OCI-LY3 (cell line): ENCODE measurements around the gene FBXO47.
A peak's percentile ranks its signal among the peaks of the same experiment; 100 is the strongest.
"Not testable (repeated sequence)": the region's sequence is repeated elsewhere in the genome, so short reads cannot be mapped to it uniquely, and the experiment has no call there.

Experiments used
- H2AFZ ChIP-seq: fragments of 200-600, 300-600 bp; shearing (Covaris generic); 2 replicates; pipeline ENCODE4 v1.6.0; 2014; ENCODE audit warnings: antibody characterized with exemption, low read depth, low read length
- H3K27ac ChIP-seq: fragments of 200-600, 300-600 bp; sonication (generic); 2 replicates; pipeline ENCODE4 v1.5.1; 2014; ENCODE audit warnings: mild to moderate bottlenecking, low read length, moderate library complexity, mixed read lengths
- H3K27me3 ChIP-seq: fragments of 200-600, 300-600 bp; sonication (generic); 2 replicates; pipeline ENCODE4 v1.6.1; 2014; ENCODE audit warnings: low read depth, low read length, mixed read lengths
- H3K36me3 ChIP-seq: fragments of 200-600, 300-600 bp; sonication (generic); replicated peaks from 2 replicates; pipeline ENCODE3; 2014; ENCODE audit warnings: low read depth, low read length, mixed read lengths
- H3K4me1 ChIP-seq: fragments of 300-600, 200-600 bp; sonication (generic); 2 replicates; pipeline ENCODE4 v1.6.1; 2014; ENCODE audit warnings: low read length, mixed read lengths
- H3K4me2 ChIP-seq: fragments of 200-600, 300-600 bp; sonication (generic); 2 replicates; pipeline ENCODE4 v1.6.1; 2014; ENCODE audit warnings: low read length, mixed read lengths
- H3K4me3 ChIP-seq: fragments of 300-600, 200-600 bp; sonication (generic); 2 replicates; pipeline ENCODE4 v1.5.1; 2014; ENCODE audit warnings: antibody characterized with exemption, mild to moderate bottlenecking, low read length, moderate library complexity
- H3K79me2 ChIP-seq: fragments of 300-600, 200-600 bp; shearing (Covaris generic); 2 replicates; pipeline ENCODE4 v1.6.1; 2014; ENCODE audit warnings: mild to moderate bottlenecking, low read length, mixed read lengths
- H3K9ac ChIP-seq: fragments of 300-600, 200-600 bp; shearing (Covaris generic); 2 replicates; pipeline ENCODE4 v1.6.0; 2014; ENCODE audit warnings: mild to moderate bottlenecking, low read length, moderate library complexity
- H3K9me3 ChIP-seq: fragments of 200-600, 300-600 bp; shearing (Covaris generic); 2 replicates; pipeline ENCODE4 v1.6.1; 2014; ENCODE audit warnings: low read length, mixed read lengths; ENCODE audit not compliant: insufficient read depth
- H4K20me1 ChIP-seq: fragments of 200-600, 300-600 bp; sonication (generic); 2 replicates; pipeline ENCODE4 v1.6.1; 2016; ENCODE audit warnings: low read length, mixed read lengths; ENCODE audit not compliant: insufficient read depth
- EZH2phosphoT487 ChIP-seq: fragments of 200-600 bp; shearing (Covaris generic); IDR thresholded peaks from 2 replicates; pipeline ENCODE4 v1.6.1; 2018; ENCODE audit warnings: antibody characterized with exemption, mixed run types, low read depth
- TF ChIP-seq, protein P1 (sequence below): fragments of 200-600, 300-600 bp; sonication (generic); IDR thresholded peaks from 2 replicates; pipeline ENCODE4 v1.5.1; 2014; ENCODE audit warnings: antibody characterized with exemption, low read length, low read depth

Gene FBXO47

GRCh38 chr17:38943607-38944006 lies 23.6 kb downstream of the FBXO47 start:
- Histone ChIP-seq H3K4me3 (no peak overlapping the region), H2AFZ (no peak overlapping the region), H3K79me2 (no peaks in the 10 kb centered on the region), H3K9me3 (no peaks in the 10 kb centered on the region), H4K20me1 (no peaks in the 10 kb centered on the region), H3K4me1 (peaks cover 7% of the 10 kb centered on the region; the same call in 1 of the 2 replicates), H3K4me2 (peak overlapping the region; percentile 37), H3K36me3 (no peaks in the 10 kb centered on the region), H3K27me3 (no peaks in the 10 kb centered on the region), H3K9ac (no peak overlapping the region), H3K27ac (no peak overlapping the region)
- TF ChIP-seq, protein P1, sequence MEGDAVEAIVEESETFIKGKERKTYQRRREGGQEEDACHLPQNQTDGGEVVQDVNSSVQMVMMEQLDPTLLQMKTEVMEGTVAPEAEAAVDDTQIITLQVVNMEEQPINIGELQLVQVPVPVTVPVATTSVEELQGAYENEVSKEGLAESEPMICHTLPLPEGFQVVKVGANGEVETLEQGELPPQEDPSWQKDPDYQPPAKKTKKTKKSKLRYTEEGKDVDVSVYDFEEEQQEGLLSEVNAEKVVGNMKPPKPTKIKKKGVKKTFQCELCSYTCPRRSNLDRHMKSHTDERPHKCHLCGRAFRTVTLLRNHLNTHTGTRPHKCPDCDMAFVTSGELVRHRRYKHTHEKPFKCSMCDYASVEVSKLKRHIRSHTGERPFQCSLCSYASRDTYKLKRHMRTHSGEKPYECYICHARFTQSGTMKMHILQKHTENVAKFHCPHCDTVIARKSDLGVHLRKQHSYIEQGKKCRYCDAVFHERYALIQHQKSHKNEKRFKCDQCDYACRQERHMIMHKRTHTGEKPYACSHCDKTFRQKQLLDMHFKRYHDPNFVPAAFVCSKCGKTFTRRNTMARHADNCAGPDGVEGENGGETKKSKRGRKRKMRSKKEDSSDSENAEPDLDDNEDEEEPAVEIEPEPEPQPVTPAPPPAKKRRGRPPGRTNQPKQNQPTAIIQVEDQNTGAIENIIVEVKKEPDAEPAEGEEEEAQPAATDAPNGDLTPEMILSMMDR: no peak
- no peak for TF ChIP-seq EZH2phosphoT487

DNA sequence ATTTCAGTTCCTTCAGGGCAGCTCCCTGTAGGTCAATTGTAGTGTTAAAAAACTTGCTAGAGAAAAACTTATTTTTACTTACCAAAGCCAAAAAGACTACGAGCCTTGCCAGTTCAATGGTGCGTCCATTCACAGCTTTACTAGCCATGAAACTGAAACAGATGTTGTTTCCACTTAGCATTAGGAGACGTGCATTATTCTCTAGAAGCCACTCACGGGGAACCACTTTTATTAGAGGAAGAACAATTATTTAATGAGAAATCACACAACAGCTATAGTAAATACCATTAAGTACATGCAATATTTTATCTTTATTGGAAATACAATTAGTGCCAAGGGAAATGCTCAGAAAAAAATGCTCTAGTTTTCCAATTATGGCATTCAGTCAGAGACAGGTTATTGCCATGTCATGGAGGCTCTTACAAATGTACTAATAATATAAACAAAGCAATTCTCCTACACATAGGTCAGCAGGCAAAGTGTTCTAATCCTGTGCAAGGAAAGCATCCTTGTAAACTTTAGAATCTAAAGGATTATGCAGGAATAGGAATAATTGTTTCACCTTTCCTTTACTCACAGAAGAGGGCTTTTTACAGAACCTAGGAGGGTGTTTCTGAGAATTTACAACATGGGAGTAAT lies 24.4 kb downstream of the FBXO47 start:
- Histone ChIP-seq H3K36me3 (no peaks in the 10 kb centered on the region), H3K9me3 (no peaks in the 10 kb centered on the region), H4K20me1 (no peaks in the 10 kb centered on the region), H2AFZ (peak overlapping the region; percentile 46; the same call in 1 of the 2 replicates), H3K27ac (no peak overlapping the region), H3K79me2 (no peaks in the 10 kb centered on the region), H3K4me2 (peak overlapping the region; percentile 47), H3K4me1 (peaks cover 7% of the 10 kb centered on the region; the same call in 1 of the 2 replicates), H3K9ac (no peak overlapping the region), H3K4me3 (0 out of 2 replicates have a peak overlapping the region, but pooled peaks have one; percentile 13), H3K27me3 (no peaks in the 10 kb centered on the region)
- TF ChIP-seq, protein P1: no peak
- TF ChIP-seq EZH2phosphoT487: no peak

- no peaks in the 10 kb centered on the region for H3K79me2 ChIP-seq
- H4K20me1 ChIP-seq: no peaks in the 10 kb centered on the region
- no peak overlapping the region for H3K27ac ChIP-seq
- H3K9me3 ChIP-seq: no peaks in the 10 kb centered on the region
- no peak overlapping the region for H2AFZ ChIP-seq
- no peaks in the 10 kb centered on the region for H3K36me3 ChIP-seq
- peaks cover 7% of the 10 kb centered on the region; the same call in 1 of the 2 replicates for H3K4me1 ChIP-seq
- no peak overlapping the region for H3K9ac ChIP-seq
- H3K4me3 ChIP-seq: no peak overlapping the region
- no peak for TF ChIP-seq EZH2phosphoT487
- TF ChIP-seq, protein P1: no peak
- no peak overlapping the region for H3K4me2 ChIP-seq
- peaks cover 13% of the 10 kb centered on the region for H3K27me3 ChIP-seq
Measured at GRCh38 chr17:38940404-38940803, 26.8 kb downstream of the FBXO47 start.

DNA sequence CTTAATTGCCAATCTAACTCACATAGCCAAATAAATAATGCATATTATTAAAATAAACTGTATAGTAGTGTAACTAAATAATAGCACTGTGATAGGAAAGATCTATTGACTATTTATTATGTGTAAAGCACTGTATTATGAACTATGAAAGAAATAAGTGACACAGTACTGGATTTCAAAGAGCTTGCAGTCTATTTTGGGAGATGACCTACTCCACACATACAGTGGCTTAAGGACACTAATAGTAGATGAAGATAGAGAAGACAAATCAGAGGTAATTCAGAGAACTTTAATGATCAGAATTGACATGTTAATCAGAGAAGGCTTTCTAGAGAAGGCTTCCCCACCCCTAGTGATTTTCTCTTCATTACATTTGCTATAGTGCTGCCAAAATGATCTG lies 27.2 kb downstream of the FBXO47 start:
- Histone ChIP-seq H3K27ac (no peak overlapping the region), H4K20me1 (no peaks in the 10 kb centered on the region), H3K36me3 (no peaks in the 10 kb centered on the region), H3K4me3 (no peak overlapping the region), H3K9me3 (no peaks in the 10 kb centered on the region), H3K27me3 (peaks cover 16% of the 10 kb centered on the region), H3K4me1 (peaks cover 7% of the 10 kb centered on the region; the same call in 1 of the 2 replicates), H3K4me2 (no peak overlapping the region), H3K79me2 (no peaks in the 10 kb centered on the region), H2AFZ (no peak overlapping the region), H3K9ac (no peak overlapping the region)
- TF ChIP-seq, protein P1: no peak
- TF ChIP-seq EZH2phosphoT487: no peak

DNA sequence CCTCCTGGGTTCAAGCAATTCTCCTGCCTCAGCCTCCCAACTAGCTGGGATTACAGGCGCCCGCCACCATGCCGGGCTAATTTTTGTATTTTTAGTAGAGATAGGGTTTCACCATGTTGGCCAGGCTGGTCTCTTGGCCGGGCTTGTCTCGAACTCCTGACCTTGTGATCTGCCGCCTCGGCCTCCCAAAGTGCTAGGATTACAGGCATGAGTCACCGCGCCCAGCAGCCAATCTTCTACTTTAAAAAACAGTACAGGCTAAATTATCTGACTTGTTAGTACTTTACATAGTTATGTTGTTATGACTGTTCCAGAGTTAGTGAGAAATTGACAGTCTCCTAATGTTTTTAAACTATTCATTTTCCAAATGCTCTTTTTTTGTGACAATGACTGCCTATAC lies 33.2 kb downstream of the FBXO47 start:
- H3K27me3 ChIP-seq: peaks cover 20% of the 10 kb centered on the region
- H3K36me3 ChIP-seq, H2AFZ ChIP-seq, H3K9me3 ChIP-seq, H3K9ac ChIP-seq, H4K20me1 ChIP-seq, H3K27ac ChIP-seq, H3K79me2 ChIP-seq, H3K4me1 ChIP-seq, H3K4me3 ChIP-seq, H3K4me2 ChIP-seq: not testable (repeated sequence)

DNA sequence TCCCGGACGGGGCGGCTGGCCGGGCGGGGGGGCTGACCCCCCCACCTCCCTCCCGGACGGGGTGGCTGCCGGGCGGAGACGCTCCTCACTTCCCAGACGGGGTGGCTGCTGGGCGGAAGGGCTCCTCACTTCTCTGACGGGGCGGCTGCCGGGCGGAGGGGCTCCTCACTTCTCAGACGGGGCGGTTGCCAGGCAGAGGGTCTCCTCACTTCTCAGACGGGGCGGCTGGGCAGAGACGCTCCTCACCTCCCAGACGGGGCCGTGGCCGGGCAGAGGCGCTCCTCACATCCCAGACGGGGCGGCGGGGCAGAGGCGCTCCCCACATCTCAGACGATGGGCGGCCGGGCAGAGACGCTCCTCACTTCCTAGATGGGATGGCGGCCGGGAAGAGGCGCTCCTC lies 36.4 kb downstream of the FBXO47 start:
- not testable (repeated sequence) for H3K4me2 ChIP-seq, H4K20me1 ChIP-seq, H3K79me2 ChIP-seq, H3K36me3 ChIP-seq, H3K9ac ChIP-seq, H3K4me1 ChIP-seq, H2AFZ ChIP-seq, H3K27ac ChIP-seq, H3K9me3 ChIP-seq, H3K4me3 ChIP-seq
- peaks cover 11% of the 10 kb centered on the region for H3K27me3 ChIP-seq
